SU-DHL-6 (cell line): ENCODE results near the gene USP8.

Experiments
- H2AFZ ChIP-seq: fragments of 200-600 bp; sonication (generic); 2 replicates; pipeline ENCODE4 v1.6.1; 2014; ENCODE audit warnings: low read depth, mild to moderate bottlenecking, moderate library complexity, mixed read lengths, antibody characterized with exemption, low read length; ENCODE audit not compliant: severe bottlenecking
- H3F3A ChIP-seq: fragments of 200-600 bp; shearing (Covaris generic); 2 replicates; pipeline ENCODE4 v1.6.0; 2016; ENCODE audit warnings: antibody characterized with exemption, mild to moderate bottlenecking; ENCODE audit not compliant: insufficient read depth
- H3K27ac ChIP-seq: fragments of 200-600 bp; sonication (generic); 2 replicates; pipeline ENCODE4 v1.5.1; 2016; ENCODE audit warnings: low read depth, mild to moderate bottlenecking, low read length, moderate library complexity, mixed read lengths
- H3K27me3 ChIP-seq: fragments of 200-600 bp; sonication (generic), shearing (Covaris generic); 2 replicates; pipeline ENCODE4 v1.6.0; 2014; ENCODE audit warnings: mild to moderate bottlenecking, low read length
- H3K36me3 ChIP-seq: fragments of 200-600 bp; sonication (generic); 2 replicates; pipeline ENCODE4 v1.6.1; 2014; ENCODE audit warnings: mild to moderate bottlenecking, low read length, mixed read lengths
- H3K4me2 ChIP-seq: fragments of 300-600, 200-600 bp; shearing (Covaris generic), sonication (generic); 2 replicates; pipeline ENCODE4 v1.6.0; 2014; ENCODE audit warnings: low read length, low read depth, mild to moderate bottlenecking; ENCODE audit not compliant: poor library complexity, severe bottlenecking
- H3K4me3 ChIP-seq: fragments of 200-600 bp; sonication (generic); 2 replicates; pipeline ENCODE4 v1.5.1; 2014; ENCODE audit warnings: antibody characterized with exemption, low read length, mild to moderate bottlenecking, mixed read lengths; ENCODE audit not compliant: insufficient read depth, poor library complexity, severe bottlenecking
- H3K79me2 ChIP-seq: fragments of 200-600 bp; sonication (generic); 2 replicates; pipeline ENCODE4 v1.6.1; 2014; ENCODE audit warnings: mild to moderate bottlenecking, low read length, moderate library complexity; ENCODE audit not compliant: insufficient read depth
- H3K9ac ChIP-seq: fragments of 200-600 bp; sonication (generic); 2 replicates; pipeline ENCODE4 v1.7.0; 2014; ENCODE audit warnings: mild to moderate bottlenecking, low read length
- H3K9me2 ChIP-seq: fragments of 200-600 bp; sonication (generic); replicated peaks from 2 replicates; pipeline ENCODE4 v1.6.1; 2014; ENCODE audit warnings: low read length; ENCODE audit not compliant: insufficient read depth
- H3K9me3 ChIP-seq: fragments of 200-600 bp; sonication (generic); 2 replicates; pipeline ENCODE4 v1.6.1; 2014; ENCODE audit warnings: low read length, mixed read lengths; ENCODE audit not compliant: insufficient read depth
- H4K20me1 ChIP-seq: fragments of 200-600 bp; sonication (generic); 2 replicates; pipeline ENCODE4 v1.6.1; 2014; ENCODE audit warnings: low read depth, mild to moderate bottlenecking, antibody characterized with exemption, low read length, moderate library complexity, mixed read lengths
- EZH2phosphoT487 ChIP-seq: fragments of 200-600 bp; sonication (generic), shearing (Covaris generic); conservative IDR thresholded peaks from 2 replicates; pipeline ENCODE4 v1.6.1; 2018; ENCODE audit warnings: mild to moderate bottlenecking, antibody characterized with exemption, low read length, moderate library complexity, mixed read lengths
- TF ChIP-seq, protein P1 (sequence below): fragments of 200-600 bp; sonication (generic); IDR thresholded peaks from one replicate; pipeline ENCODE4 v1.5.1; 2017; ENCODE audit warnings: antibody characterized with exemption, mild to moderate bottlenecking, low read length, moderate library complexity; ENCODE audit not compliant: insufficient read depth, poor library complexity, severe bottlenecking

The USP8 gene

GRCh38 chr15:50496692-50497091, 72.5 kb downstream of the USP8 start:
- no peak overlapping the region for H3K9ac ChIP-seq
- no peak overlapping the region for H2AFZ ChIP-seq
- H3K36me3 ChIP-seq, result peaks cover 42% of the 10 kb centered on the region; the same call in 1 of the 2 replicates
- H3K4me2 ChIP-seq, result no peak overlapping the region
- no peaks in the 10 kb centered on the region for H3F3A ChIP-seq
- no peaks in the 10 kb centered on the region for H3K9me3 ChIP-seq
- no peak for TF ChIP-seq EZH2phosphoT487
- TF ChIP-seq, protein P1, sequence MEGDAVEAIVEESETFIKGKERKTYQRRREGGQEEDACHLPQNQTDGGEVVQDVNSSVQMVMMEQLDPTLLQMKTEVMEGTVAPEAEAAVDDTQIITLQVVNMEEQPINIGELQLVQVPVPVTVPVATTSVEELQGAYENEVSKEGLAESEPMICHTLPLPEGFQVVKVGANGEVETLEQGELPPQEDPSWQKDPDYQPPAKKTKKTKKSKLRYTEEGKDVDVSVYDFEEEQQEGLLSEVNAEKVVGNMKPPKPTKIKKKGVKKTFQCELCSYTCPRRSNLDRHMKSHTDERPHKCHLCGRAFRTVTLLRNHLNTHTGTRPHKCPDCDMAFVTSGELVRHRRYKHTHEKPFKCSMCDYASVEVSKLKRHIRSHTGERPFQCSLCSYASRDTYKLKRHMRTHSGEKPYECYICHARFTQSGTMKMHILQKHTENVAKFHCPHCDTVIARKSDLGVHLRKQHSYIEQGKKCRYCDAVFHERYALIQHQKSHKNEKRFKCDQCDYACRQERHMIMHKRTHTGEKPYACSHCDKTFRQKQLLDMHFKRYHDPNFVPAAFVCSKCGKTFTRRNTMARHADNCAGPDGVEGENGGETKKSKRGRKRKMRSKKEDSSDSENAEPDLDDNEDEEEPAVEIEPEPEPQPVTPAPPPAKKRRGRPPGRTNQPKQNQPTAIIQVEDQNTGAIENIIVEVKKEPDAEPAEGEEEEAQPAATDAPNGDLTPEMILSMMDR, result no peak
- no peaks in the 10 kb centered on the region for H3K27me3 ChIP-seq
- H3K79me2 ChIP-seq, result no peaks in the 10 kb centered on the region
- H3K4me3 ChIP-seq, result no peak overlapping the region
- no peak overlapping the region for H3K27ac ChIP-seq
- no peaks in the 10 kb centered on the region for H4K20me1 ChIP-seq
- no peaks in the 10 kb centered on the region for H3K9me2 ChIP-seq

DNA sequence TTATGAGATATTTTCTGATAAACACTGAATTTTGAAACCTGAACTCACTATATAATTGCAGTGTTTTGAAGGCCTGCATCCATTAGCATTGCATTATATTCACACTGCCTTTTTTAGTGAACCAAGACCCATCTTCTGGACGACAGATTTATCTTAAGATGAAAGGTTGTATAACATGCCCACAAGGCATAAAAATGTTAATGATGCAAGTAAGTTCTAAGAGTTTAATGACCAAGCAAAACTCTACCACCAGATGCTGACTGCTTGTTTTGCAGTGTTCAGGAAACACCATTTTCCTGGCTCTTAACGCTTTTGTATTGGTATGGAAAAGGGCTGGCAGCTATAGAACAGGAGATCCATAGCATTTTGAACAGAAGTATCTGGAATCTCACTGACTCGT, 76.1 kb downstream of the USP8 start:
- Histone ChIP-seq H3K9ac (no peak overlapping the region), H3K79me2 (no peaks in the 10 kb centered on the region), H3K9me2 (no peaks in the 10 kb centered on the region), H3K27ac (no peak overlapping the region), H3K9me3 (no peaks in the 10 kb centered on the region), H3K4me3 (no peak overlapping the region), H3K36me3 (peaks cover 26% of the 10 kb centered on the region; the same call in 1 of the 2 replicates), H3K4me2 (no peak overlapping the region), H3K27me3 (no peaks in the 10 kb centered on the region), H3F3A (peaks cover 4% of the 10 kb centered on the region; the same call in 1 of the 2 replicates), H4K20me1 (no peaks in the 10 kb centered on the region), H2AFZ (no peak overlapping the region)
- no peak for TF ChIP-seq EZH2phosphoT487
- TF ChIP-seq, protein P1, result no peak

- Histone ChIP-seq H3K9me3 (no peaks in the 10 kb centered on the region), H3K27ac (no peak overlapping the region), H4K20me1 (no peaks in the 10 kb centered on the region), H3K36me3 (peaks cover 25% of the 10 kb centered on the region; the same call in 1 of the 2 replicates), H3K9ac (no peak overlapping the region), H3K9me2 (no peaks in the 10 kb centered on the region), H2AFZ (no peak overlapping the region), H3K4me3 (no peak overlapping the region), H3K4me2 (no peak overlapping the region), H3F3A (peaks cover 4% of the 10 kb centered on the region; the same call in 1 of the 2 replicates), H3K79me2 (no peaks in the 10 kb centered on the region), H3K27me3 (no peaks in the 10 kb centered on the region)
- TF ChIP-seq EZH2phosphoT487, result no peak
- TF ChIP-seq, protein P1, result no peak
These were observed 77.6 kb downstream of the USP8 start for GRCh38 chr15:50501815-50502214.
